ENCODE data around the gene MSTN. TPM values are rescaled to one million over a fixed set of nuclear protein-coding genes. Genes with fewer than 3 reads are reported as not detected.

Gene MSTN
- total RNA-seq, result under 1 TPM in 2 of 4 donors, not detected in 2; 0.38 to 0.60 TPM

DNA sequence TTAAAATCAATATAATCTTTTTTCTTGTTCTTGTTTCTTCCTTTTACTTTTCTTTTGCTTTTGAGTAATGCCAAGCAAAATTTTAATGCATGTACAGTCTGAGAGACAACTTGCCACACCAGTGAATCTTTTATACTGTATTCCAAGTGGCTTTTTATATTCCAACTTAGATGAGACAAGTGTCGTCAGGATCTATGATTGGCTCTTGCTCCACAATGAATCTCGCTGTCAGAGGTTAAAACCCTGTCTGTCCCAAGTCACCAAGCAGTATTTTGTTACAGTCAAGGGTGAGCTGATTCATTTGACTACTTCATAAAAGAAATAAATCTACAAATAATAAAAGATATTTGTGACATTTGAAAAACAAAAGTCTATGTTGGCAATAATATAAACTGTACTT lies at the start of gene MSTN:
Gene MSTN (minus strand): TSS at position 129 of the 400 bp plus-strand sequence. CDS start 133 bp downstream, outside the sequence.
- no peak for DNase-seq (ENCODE audit: low spot score in 2 of 2)
- Histone ChIP-seq H3K9me3 (no peaks in the 10 kb centered on the region), H3K27me3 (no peaks in the 10 kb centered on the region), H3K4me3 (no peak within 1 kb of the TSS), H3K27ac (no peak within 1 kb of the TSS), H3K4me1 (no peaks in the 10 kb centered on the region), H3K36me3 (no peaks in the 10 kb centered on the region)
- TF ChIP-seq, protein P1, sequence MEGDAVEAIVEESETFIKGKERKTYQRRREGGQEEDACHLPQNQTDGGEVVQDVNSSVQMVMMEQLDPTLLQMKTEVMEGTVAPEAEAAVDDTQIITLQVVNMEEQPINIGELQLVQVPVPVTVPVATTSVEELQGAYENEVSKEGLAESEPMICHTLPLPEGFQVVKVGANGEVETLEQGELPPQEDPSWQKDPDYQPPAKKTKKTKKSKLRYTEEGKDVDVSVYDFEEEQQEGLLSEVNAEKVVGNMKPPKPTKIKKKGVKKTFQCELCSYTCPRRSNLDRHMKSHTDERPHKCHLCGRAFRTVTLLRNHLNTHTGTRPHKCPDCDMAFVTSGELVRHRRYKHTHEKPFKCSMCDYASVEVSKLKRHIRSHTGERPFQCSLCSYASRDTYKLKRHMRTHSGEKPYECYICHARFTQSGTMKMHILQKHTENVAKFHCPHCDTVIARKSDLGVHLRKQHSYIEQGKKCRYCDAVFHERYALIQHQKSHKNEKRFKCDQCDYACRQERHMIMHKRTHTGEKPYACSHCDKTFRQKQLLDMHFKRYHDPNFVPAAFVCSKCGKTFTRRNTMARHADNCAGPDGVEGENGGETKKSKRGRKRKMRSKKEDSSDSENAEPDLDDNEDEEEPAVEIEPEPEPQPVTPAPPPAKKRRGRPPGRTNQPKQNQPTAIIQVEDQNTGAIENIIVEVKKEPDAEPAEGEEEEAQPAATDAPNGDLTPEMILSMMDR (IDR thresholded peaks at IDR 0.05), result no peak
- TF ChIP-seq POLR2A (IDR thresholded peaks at IDR 0.05) (no peak), EP300 (IDR thresholded peaks at IDR 0.05) (no peak), POLR2AphosphoS5 (IDR thresholded peaks at IDR 0.05) (no peak)
- WGBS, result 70% methylated on average over 2 of the region's 2 CpGs

DNA sequence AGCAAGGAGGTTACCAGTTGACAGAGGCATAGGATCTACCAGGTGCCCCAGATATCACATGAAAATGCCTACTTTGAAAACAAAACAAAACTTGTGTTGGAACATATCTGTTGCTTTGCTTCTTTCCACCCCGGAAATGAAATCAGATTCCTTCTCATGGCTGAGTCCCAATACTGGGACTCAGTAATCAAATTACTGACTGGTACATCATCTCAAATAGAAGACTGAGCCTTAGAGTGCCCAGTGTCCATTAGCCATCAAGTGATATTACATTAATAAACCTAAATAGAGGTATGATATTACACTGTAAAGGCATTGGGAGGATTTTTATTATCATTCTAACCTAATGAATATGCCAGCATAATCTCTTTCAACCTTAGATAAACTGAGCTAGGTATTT lies 48.6 kb upstream of the MSTN start:
- no peaks in the 10 kb centered on the region for H3K4me1 ChIP-seq
- H3K9me3 ChIP-seq, result no peaks in the 10 kb centered on the region
- DNase-seq (ENCODE audit: low spot score in 2 of 2), result no peak
- TF ChIP-seq EP300 (IDR thresholded peaks at IDR 0.05), result no peak
- TF ChIP-seq POLR2AphosphoS5 (IDR thresholded peaks at IDR 0.05), result no peak
- TF ChIP-seq POLR2A (IDR thresholded peaks at IDR 0.05), result no peak
- TF ChIP-seq, protein P1 (IDR thresholded peaks at IDR 0.05), result no peak
- no peaks in the 10 kb centered on the region for H3K27me3 ChIP-seq
- WGBS, result 70% methylated on average over 1 of the region's 1 CpG
- H3K36me3 ChIP-seq, result no peaks in the 10 kb centered on the region
- no peak overlapping the region for H3K4me3 ChIP-seq
- H3K27ac ChIP-seq, result no peak overlapping the region

DNA sequence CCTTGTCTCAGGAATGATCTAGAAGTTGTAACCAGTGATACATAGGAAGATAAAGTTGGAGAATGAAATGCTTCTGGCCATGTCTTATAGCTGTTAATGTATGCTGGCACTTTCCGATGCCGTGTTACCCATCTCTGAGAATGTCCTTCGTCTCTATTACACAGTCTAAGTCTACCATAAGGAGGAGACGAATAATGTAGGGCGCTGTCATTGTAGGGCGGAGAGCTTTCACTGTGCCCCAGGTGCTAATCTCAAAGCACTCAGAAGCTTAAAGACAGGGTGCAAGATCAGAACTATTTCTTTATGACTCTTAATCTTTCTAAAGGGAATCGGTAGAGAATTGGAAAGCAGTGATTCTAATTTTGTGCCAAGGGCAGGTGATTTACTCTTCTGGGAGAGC lies 48.2 kb upstream of the MSTN start:
- Histone ChIP-seq H3K36me3 (no peaks in the 10 kb centered on the region), H3K4me3 (no peak overlapping the region), H3K9me3 (no peaks in the 10 kb centered on the region), H3K27ac (no peak overlapping the region), H3K4me1 (no peaks in the 10 kb centered on the region), H3K27me3 (no peaks in the 10 kb centered on the region)
- WGBS, result 74% methylated on average over 7 of the region's 7 CpGs
- TF ChIP-seq, protein P1 (IDR thresholded peaks at IDR 0.05), result no peak
- no peak for TF ChIP-seq EP300 (IDR thresholded peaks at IDR 0.05)
- no peak for DNase-seq (ENCODE audit: low spot score in 2 of 2)

DNA sequence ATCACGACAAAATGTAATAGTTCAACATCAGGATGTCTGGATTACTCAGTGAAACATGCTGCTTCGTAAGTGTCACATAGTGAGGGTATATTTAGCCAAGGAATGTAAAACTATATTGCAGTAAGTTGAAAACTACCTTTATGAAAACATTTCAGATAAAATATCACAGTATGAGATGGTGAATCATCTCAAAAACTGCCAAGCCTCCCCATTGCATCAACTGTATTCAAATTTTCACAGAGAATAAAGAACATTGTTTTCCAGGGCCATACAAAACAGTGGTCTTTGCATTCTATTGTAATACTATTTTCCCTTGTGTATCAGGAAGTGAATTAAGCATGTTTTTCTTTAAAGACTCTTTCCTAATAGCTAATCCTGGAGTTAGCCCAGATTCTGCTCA lies 47.6 kb upstream of the MSTN start:
- DNase-seq (ENCODE audit: low spot score in 2 of 2), result no peak
- TF ChIP-seq, protein P1 (IDR thresholded peaks at IDR 0.05), result no peak
- no peak for TF ChIP-seq POLR2AphosphoS5 (IDR thresholded peaks at IDR 0.05)
- TF ChIP-seq EP300 (IDR thresholded peaks at IDR 0.05), result no peak
- no peak for TF ChIP-seq POLR2A (IDR thresholded peaks at IDR 0.05)
- Histone ChIP-seq H3K4me1 (no peaks in the 10 kb centered on the region), H3K4me3 (no peak overlapping the region), H3K27me3 (no peaks in the 10 kb centered on the region), H3K9me3 (no peaks in the 10 kb centered on the region), H3K27ac (no peak overlapping the region), H3K36me3 (no peaks in the 10 kb centered on the region)
- 88% methylated on average over 2 of the region's 2 CpGs for WGBS

DNA sequence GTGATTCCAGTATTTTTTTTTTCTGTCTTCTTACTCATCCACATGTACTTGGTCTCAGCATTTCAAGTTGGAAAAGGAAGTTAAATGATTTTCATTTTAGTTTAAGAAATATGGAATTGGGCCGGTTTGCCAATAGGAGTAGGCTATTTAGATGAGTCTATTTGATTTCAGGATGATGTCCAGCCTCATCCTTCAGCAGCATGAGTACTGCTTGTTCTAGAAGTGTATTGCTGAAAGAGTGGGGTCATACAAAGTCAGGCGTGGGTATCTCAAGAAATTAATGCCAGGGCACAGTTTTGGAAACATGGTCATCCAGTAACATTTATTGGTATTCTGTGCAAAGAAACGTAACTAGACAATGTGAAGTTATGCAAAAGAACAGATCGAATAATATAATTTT lies 44.9 kb upstream of the MSTN start:
- WGBS, result 70% methylated on average over 4 of the region's 4 CpGs
- Histone ChIP-seq H3K27me3 (no peaks in the 10 kb centered on the region), H3K4me3 (no peak overlapping the region), H3K4me1 (no peaks in the 10 kb centered on the region), H3K9me3 (no peaks in the 10 kb centered on the region), H3K36me3 (no peaks in the 10 kb centered on the region), H3K27ac (no peak overlapping the region)
- TF ChIP-seq EP300 (IDR thresholded peaks at IDR 0.05) (no peak), POLR2A (IDR thresholded peaks at IDR 0.05) (no peak), POLR2AphosphoS5 (IDR thresholded peaks at IDR 0.05) (no peak)
- TF ChIP-seq, protein P1 (IDR thresholded peaks at IDR 0.05), result no peak
- DNase-seq (ENCODE audit: low spot score in 2 of 2), result no peak

Measured in suprapubic skin (tissue), 4 donors.